ENCODE measurements around the gene LRRTM4. TPM values are rescaled to one million over a fixed set of nuclear protein-coding genes. Genes with fewer than 3 reads are reported as not detected.

Gene LRRTM4
- total and polyA plus RNA-seq, 10 of the 15 experiments (the other 5 are each of a cell fraction or from before 2014, with no cell fraction given): 0.01 to 1.0 TPM; not detected in 8

DNA sequence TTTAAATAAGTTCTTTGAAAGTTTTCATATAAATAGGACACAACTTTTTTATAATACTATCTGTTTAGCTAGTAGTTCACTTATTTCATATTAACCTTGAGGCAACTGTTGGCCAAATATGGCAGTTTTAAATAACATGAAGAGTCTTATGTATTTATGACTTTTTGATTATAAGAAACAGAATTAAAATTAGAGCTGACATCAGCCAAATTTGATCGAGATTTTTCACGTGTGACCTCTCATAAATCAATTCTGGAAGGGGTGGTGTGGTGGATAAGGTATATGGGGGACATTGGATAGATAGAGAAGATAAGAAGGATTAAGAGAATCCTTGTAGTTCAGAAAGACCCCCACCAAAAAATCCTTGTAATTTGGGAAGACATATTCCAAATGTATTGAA is 776.6 kb downstream of the LRRTM4 start (continued):
- TF ChIP-seq IKZF1 (conservative IDR thresholded peaks at IDR 0.05) (no peak), BCL3 (IDR thresholded peaks at IDR 0.05; ENCODE audit: borderline replicate concordance, insufficient read depth, low read depth, low read length, poor library complexity, severe bottlenecking) (no peak), SMC3 (IDR thresholded peaks at IDR 0.05; ENCODE audit: borderline replicate concordance, low read length) (no peak), ZBED1 (IDR thresholded peaks at IDR 0.05; ENCODE audit: borderline replicate concordance) (no peak)

DNA sequence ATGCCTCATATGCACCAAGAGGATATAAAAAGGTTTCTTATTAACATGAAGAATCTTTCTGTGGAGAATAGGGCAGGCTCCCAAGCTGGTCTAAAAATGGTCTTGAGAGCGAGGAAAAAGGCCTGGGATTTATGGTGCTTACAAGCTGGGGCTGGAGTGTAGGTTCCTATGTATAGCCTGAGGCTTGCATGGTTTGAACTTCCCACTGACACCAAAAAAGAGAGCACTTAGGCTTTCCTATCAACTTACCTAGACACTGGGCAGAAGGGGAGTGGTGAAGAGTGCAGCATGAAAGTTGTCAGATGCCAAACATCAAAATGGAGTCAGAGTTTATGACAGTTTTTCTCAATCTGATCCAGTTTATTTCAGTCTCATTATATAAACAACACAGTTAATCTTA is 784.6 kb downstream of the LRRTM4 start:
- ChIA-PET CTCF (no interaction called here), POLR2A (no interaction called here), RAD21 (ENCODE audit: unreplicated experiment) (no interaction called here), SMC1A (ENCODE audit: uncharacterized antibody, unreplicated experiment) (no interaction called here)
- H3K36me3 ChIP-seq (ENCODE audit: control insufficient read depth in 2 of 2, insufficient read depth in 2 of 2, low read length in 1 of 2): no peaks in the 10 kb centered on the region
- H3K4me1 ChIP-seq (ENCODE audit: control insufficient read depth, insufficient read depth, low read length): no peaks in the 10 kb centered on the region
- H2AFZ ChIP-seq (ENCODE audit: control insufficient read depth, low read depth, low read length): no peak overlapping the region
- no peak overlapping the region for H3K4me2 ChIP-seq (ENCODE audit: control insufficient read depth, insufficient read depth)
- WGBS (ENCODE audit: insufficient coverage, insufficient replicate concordance, low lambda C conversion rate, missing lambda C conversion rate): 0% methylated on average over 1 of the region's 1 CpG
- in situ Hi-C loops (cut with MboI): no loop called here
- intact Hi-C loops (cut with micrococcal nuclease; ENCODE audit: unreplicated experiment): no loop called here
- ATAC-seq (no peak), FAIRE-seq (no peak), DNase-seq (ENCODE audit: low read depth, low spot score) (no peak)
- no peak overlapping the region for H3K27ac ChIP-seq (ENCODE audit: control insufficient read depth, insufficient read depth)
- H3K4me3 ChIP-seq: no peak overlapping the region
- H3K79me2 ChIP-seq (ENCODE audit: control insufficient read depth, insufficient read depth, low read length): no peaks in the 10 kb centered on the region
- TF ChIP-seq TAF1 (IDR thresholded peaks at IDR 0.05; ENCODE audit: borderline replicate concordance, low read depth, low read length) (no peak), IRF5 (IDR thresholded peaks at IDR 0.05; ENCODE audit: borderline replicate concordance) (no peak), ZNF217 (IDR thresholded peaks at IDR 0.05) (no peak), CTCF (IDR thresholded peaks at IDR 0.05 in 2 of 3, conservative IDR thresholded peaks at IDR 0.05 in 1 of 3; ENCODE audit: control insufficient read depth in 2 of 3, extremely low read depth in 1 of 3, insufficient read depth in 1 of 3, low read depth in 3 of 3, low read length in 3 of 3) (no peak), YBX1 (IDR thresholded peaks at IDR 0.05) (no peak), CBX3 (IDR thresholded peaks at IDR 0.05; ENCODE audit: borderline replicate concordance, low read depth) (no peak), SMAD5 (IDR thresholded peaks at IDR 0.05; ENCODE audit: low read depth) (no peak), ATF7 (IDR thresholded peaks at IDR 0.05; ENCODE audit: low read depth) (no peak)
- no peaks in the 10 kb centered on the region for H4K20me1 ChIP-seq (ENCODE audit: control insufficient read depth, insufficient read depth)
- no peaks in the 10 kb centered on the region for H3K27me3 ChIP-seq (replicated peaks in 1 of 2; ENCODE audit: control insufficient read depth in 2 of 2, insufficient read depth in 2 of 2, low read length in 1 of 2)
- no TSS peak for BruUV-seq (replicated peaks)
- no peaks in the 10 kb centered on the region for H3K9me3 ChIP-seq (replicated peaks; ENCODE audit: control insufficient read depth, insufficient read depth, low read length)
- no peak overlapping the region for H3K9ac ChIP-seq (ENCODE audit: control insufficient read depth, insufficient read depth, low read length)

All from GM12878 (cell line).